RPMI7951 (cell line): Measurements from ENCODE around the gene ZFP64. TPM values are rescaled to one million over a fixed set of nuclear protein-coding genes. Genes with fewer than 3 reads are reported as not detected.

Source experiments
- DNase-seq: peaks from one replicate; pipeline ENCODE4 v3.0.0-alpha.2; 2012; ENCODE audit warnings: low read depth
- total RNA-seq: library from RNA; depleted of rRNA; stranded (reverse); fragments of >200 nt; shearing (Covaris generic); gene quantifications from 2 replicates; pipeline ENCODE4 v1.2.3, GENCODE V29; 2014

Gene ZFP64
- total RNA-seq, 1 experiment from 2014 or later, result 17.2 TPM

GRCh38 chr20:52160049-52160570 lies 31.5 kb downstream of the ZFP64 start:
- DNase-seq, result no peak

- DNase-seq, result no peak
These were observed 37.0 kb downstream of the ZFP64 start for GRCh38 chr20:52154575-52154974.

- DNase-seq, result no peak
These were observed 37.7 kb downstream of the ZFP64 start for GRCh38 chr20:52153896-52154295.

- no peak for DNase-seq
These were observed 38.7 kb downstream of the ZFP64 start for GRCh38 chr20:52152921-52153320.

- no peak for DNase-seq
These were observed 39.2 kb downstream of the ZFP64 start for GRCh38 chr20:52152416-52152815.

- DNase-seq, result peak; percentile 58
These were observed 40.9 kb downstream of the ZFP64 start for GRCh38 chr20:52150440-52151258.

GRCh38 chr20:52145587-52145986 lies 46.0 kb downstream of the ZFP64 start:
- no peak for DNase-seq

GRCh38 chr20:52143277-52143676 lies 48.3 kb downstream of the ZFP64 start:
- DNase-seq, result no peak

GRCh38 chr20:52142757-52143156 lies 48.8 kb downstream of the ZFP64 start:
- no peak for DNase-seq

- DNase-seq, result no peak
These were observed 51.6 kb downstream of the ZFP64 start for GRCh38 chr20:52139986-52140385.

- DNase-seq, result no peak
These were observed 53.7 kb downstream of the ZFP64 start for GRCh38 chr20:52137850-52138249.

GRCh38 chr20:52133714-52134113 lies 57.9 kb downstream of the ZFP64 start:
- peak; percentile 32 for DNase-seq

- no peak for DNase-seq
These were observed 59.2 kb downstream of the ZFP64 start for GRCh38 chr20:52132337-52132736.

- DNase-seq, result no peak
These were observed 60.4 kb downstream of the ZFP64 start for GRCh38 chr20:52131048-52131643.

- no peak for DNase-seq
These were observed 61.2 kb downstream of the ZFP64 start for GRCh38 chr20:52130406-52130805.

- DNase-seq, result no peak
These were observed 62.0 kb downstream of the ZFP64 start for GRCh38 chr20:52129611-52130010.

- no peak for DNase-seq
These were observed 64.3 kb downstream of the ZFP64 start for GRCh38 chr20:52127309-52127708.

- DNase-seq, result no peak
These were observed 66.8 kb downstream of the ZFP64 start for GRCh38 chr20:52124821-52125220.

- DNase-seq, result no peak
These were observed 72.9 kb downstream of the ZFP64 start for GRCh38 chr20:52118696-52119095.

GRCh38 chr20:52118016-52118623 lies 73.5 kb downstream of the ZFP64 start:
- no peak for DNase-seq

GRCh38 chr20:52110456-52110855 lies 81.1 kb downstream of the ZFP64 start:
- DNase-seq, result no peak
